Pancreas (tissue), 10 donors: ENCODE data around the gene GPC3. TPM values are rescaled to one million over a fixed set of nuclear protein-coding genes. Genes with fewer than 3 reads are reported as not detected.
A peak's percentile ranks its signal among the peaks of the same experiment; 100 is the strongest.

ENCODE experiments used
- ATAC-seq, 4 donors: fragments of 200-7000 bp; cut with Tn5 transposase; one replicate each; pipeline versions ENCODE4 v1.8.0 to v1.9.1; 2020; ENCODE audit warnings: mild to moderate bottlenecking in 4 of 4, moderate library complexity in 4 of 4
- DNase-seq, 6 donors: peaks; one replicate each; pipeline ENCODE4 v3.0.0-alpha.2; 2020
- FAIRE-seq: peaks from 2 replicates; lab custom pipeline; 2012; peaks lifted over from hg19 to GRCh38; lab: Jason Lieb, UNC
- H3K27ac ChIP-seq, 4 donors: fragments of 200-600 bp; sonication (generic); 1 replicate in 3 of 4; 2 replicates in 1 of 4; pipeline versions ENCODE4 v1.5.0 to v1.8.0; 2020
- H3K27me3 ChIP-seq, 4 donors: fragments of 200-600 bp; one replicate each; pipeline ENCODE4 v1.8.0; 2021
- H3K36me3 ChIP-seq, 3 donors: fragments of 200-600 bp; sonication (generic) in 1 of 3; one replicate each; pipeline versions ENCODE4 v1.5.0 to v1.8.0; 2020 to 2021
- H3K4me1 ChIP-seq, 3 donors: fragments of 200-600 bp; one replicate each; pipeline ENCODE4 v1.8.0; 2021
- H3K4me3 ChIP-seq, 4 donors: fragments of 200-600 bp; sonication (generic) in 2 of 4; one replicate each; pipeline versions ENCODE4 v1.5.0 to v1.8.0; 2020 to 2021
- H3K9me3 ChIP-seq, 4 donors: fragments of 200-600 bp; one replicate each; pipeline ENCODE4 v1.8.0; 2021
- WGBS, 2 donors: extraction: QIAGEN DNeasy Blood & Tissue Kit; methylation state at CpG; one replicate each; pipeline ENCODE4 v1.1.7; 2013; 5-methylcytosine and 5-hydroxymethylcytosine counted together
- intact Hi-C, 3 donors: fragments of 100-400 bp; cut with DNase I; formaldehyde crosslinking; loops; one replicate each; pipeline versions ENCODE4 v1.11.1 to v1.14.2; 2022
- polyA plus RNA-seq, 2 donors: library from polyadenylated mRNA; stranded (reverse); fragments of 200-250 nt; gene quantifications; one replicate each; pipeline ENCODE4 v1.2.3, GENCODE V29; 2013
- total RNA-seq, 6 donors: library from RNA; stranded (reverse); fragmentation: NEBNext Ultra II Directional in 4 of 6; extraction: Animal tissue kit (Norgen Biotek cat#: 25700) in 4 of 6; gene quantifications; one replicate each; pipeline versions ENCODE4 v1.2.1 to v1.2.4, GENCODE V29; 2021 to 2023
- TF ChIP-seq, protein P1 (sequence below), 4 donors: fragments of 200-600 bp; sonication (generic) in 3 of 4; IDR thresholded peaks; one replicate each; pipeline versions ENCODE4 v1.5.0 to v1.8.0; 2021; ENCODE audit warnings: antibody characterized with exemption in 4 of 4
- donor health status: healthy with polysubstance abuse.
- donor health status: DM: no; HTN: no; CAD: no; lungs with moderate emphysema.
- donor health status: DM: no; HTN: no; CAD: no.
- donor health status: control.
- donor health status: control.
- donor health status: Bipolar disorder and iron deficiency.
- donor health status: DM: yes; HTN: yes; CAD: no.
- donor health status: DM: no; HTN: no; CAD: no.
- donor health status: DM: no; HTN: no; CAD: no.
- donor health status: DM: yes; HTN: yes; CAD: no.

GPC3 gene
- total and polyA plus RNA-seq, 8 donors = 0.95 to 18.6 (median 2.7) TPM

GRCh38 chrX:133815496-133815895 lies 169.9 kb downstream of the GPC3 start:
- Histone ChIP-seq H3K27me3 (peaks cover 0 to 21% (median 3%) of the 10 kb centered on the region in 4 donors), H3K27ac (no peak overlapping the region), H3K4me1 (no peaks in the 10 kb centered on the region), H3K9me3 (no peaks in the 10 kb centered on the region), H3K36me3 (no peaks in the 10 kb centered on the region), H3K4me3 (no peak overlapping the region)
- intact Hi-C loops = no loop called here
- TF ChIP-seq, protein P1, sequence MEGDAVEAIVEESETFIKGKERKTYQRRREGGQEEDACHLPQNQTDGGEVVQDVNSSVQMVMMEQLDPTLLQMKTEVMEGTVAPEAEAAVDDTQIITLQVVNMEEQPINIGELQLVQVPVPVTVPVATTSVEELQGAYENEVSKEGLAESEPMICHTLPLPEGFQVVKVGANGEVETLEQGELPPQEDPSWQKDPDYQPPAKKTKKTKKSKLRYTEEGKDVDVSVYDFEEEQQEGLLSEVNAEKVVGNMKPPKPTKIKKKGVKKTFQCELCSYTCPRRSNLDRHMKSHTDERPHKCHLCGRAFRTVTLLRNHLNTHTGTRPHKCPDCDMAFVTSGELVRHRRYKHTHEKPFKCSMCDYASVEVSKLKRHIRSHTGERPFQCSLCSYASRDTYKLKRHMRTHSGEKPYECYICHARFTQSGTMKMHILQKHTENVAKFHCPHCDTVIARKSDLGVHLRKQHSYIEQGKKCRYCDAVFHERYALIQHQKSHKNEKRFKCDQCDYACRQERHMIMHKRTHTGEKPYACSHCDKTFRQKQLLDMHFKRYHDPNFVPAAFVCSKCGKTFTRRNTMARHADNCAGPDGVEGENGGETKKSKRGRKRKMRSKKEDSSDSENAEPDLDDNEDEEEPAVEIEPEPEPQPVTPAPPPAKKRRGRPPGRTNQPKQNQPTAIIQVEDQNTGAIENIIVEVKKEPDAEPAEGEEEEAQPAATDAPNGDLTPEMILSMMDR (IDR thresholded peaks at IDR 0.05) = no peak
- 64 to 90% methylated on average over 1 of the region's 1 CpG for whole genome bisulfite sequencing, 2 donors
- DNase-seq (no peak), ATAC-seq (no peak), FAIRE-seq (no peak)

- Histone ChIP-seq H3K36me3 (no peaks in the 10 kb centered on the region), H3K27me3 (peaks cover 0 to 21% (median 3%) of the 10 kb centered on the region in 4 donors), H3K4me1 (no peaks in the 10 kb centered on the region), H3K9me3 (no peaks in the 10 kb centered on the region), H3K4me3 (no peak overlapping the region), H3K27ac (no peak overlapping the region)
- ATAC-seq = no peak
- TF ChIP-seq, protein P1 (IDR thresholded peaks at IDR 0.05) = no peak
- no peak for FAIRE-seq
- 62 to 74% methylated on average over 6 of the region's 6 CpGs for WGBS, 2 donors
- no peak for DNase-seq
- intact Hi-C loops = no loop called here
These were observed 171.4 kb downstream of the GPC3 start for GRCh38 chrX:133813971-133814370.

DNA sequence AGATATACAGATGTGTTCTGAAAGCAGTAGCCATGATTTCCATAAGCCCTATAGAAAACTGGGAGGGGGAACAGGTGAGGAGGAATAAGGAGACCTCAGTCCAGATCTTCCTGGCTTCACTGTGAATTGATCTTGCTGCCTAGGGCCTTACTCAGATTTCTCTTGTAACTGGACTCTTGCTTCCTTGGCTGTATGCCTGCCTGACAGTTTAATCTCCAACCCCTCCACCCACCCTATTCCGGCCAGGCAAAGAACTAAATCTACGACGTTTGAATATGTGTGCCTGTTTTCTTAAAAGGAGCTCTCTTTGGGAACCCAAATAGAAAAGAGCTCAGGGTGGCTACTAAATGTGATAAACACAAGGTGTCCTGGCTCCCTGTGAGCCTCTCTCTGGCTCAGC lies 173.0 kb downstream of the GPC3 start:
- Histone ChIP-seq H3K9me3 (no peaks in the 10 kb centered on the region), H3K4me1 (no peaks in the 10 kb centered on the region), H3K36me3 (no peaks in the 10 kb centered on the region), H3K27me3 (peaks cover 0 to 21% (median 3%) of the 10 kb centered on the region in 4 donors), H3K27ac (no peak overlapping the region), H3K4me3 (no peak overlapping the region)
- intact Hi-C loops = no loop called here
- DNase-seq (no peak), FAIRE-seq (no peak), ATAC-seq (no peak)
- 30 to 55% methylated on average over 3 of the region's 3 CpGs for WGBS, 2 donors
- TF ChIP-seq, protein P1 (IDR thresholded peaks at IDR 0.05) = no peak

GRCh38 chrX:133810925-133811324 lies 174.5 kb downstream of the GPC3 start:
- FAIRE-seq (peak; percentile 86), ATAC-seq (no peak), DNase-seq (no peak)
- Histone ChIP-seq H3K9me3 (no peaks in the 10 kb centered on the region), H3K4me3 (no peak overlapping the region), H3K27ac (no peak overlapping the region), H3K4me1 (no peaks in the 10 kb centered on the region), H3K36me3 (no peaks in the 10 kb centered on the region), H3K27me3 (peaks cover 0 to 11% (median 3%) of the 10 kb centered on the region in 4 donors)
- intact Hi-C loops = no loop called here
- TF ChIP-seq, protein P1 (IDR thresholded peaks at IDR 0.05) = no peak
- 63 to 87% methylated on average over 3 of the region's 3 CpGs for WGBS, 2 donors

- Histone ChIP-seq H3K4me3 (no peak overlapping the region), H3K4me1 (no peaks in the 10 kb centered on the region), H3K27ac (no peak overlapping the region), H3K27me3 (peaks cover 0 to 4% (median 0%) of the 10 kb centered on the region in 4 donors), H3K9me3 (no peaks in the 10 kb centered on the region), H3K36me3 (no peaks in the 10 kb centered on the region)
- WGBS, 2 donors = 80 to 94% methylated on average over 6 of the region's 6 CpGs
- ATAC-seq (no peak), DNase-seq (no peak), FAIRE-seq (no peak)
- intact Hi-C loops = no loop called here
- TF ChIP-seq, protein P1 (IDR thresholded peaks at IDR 0.05) = no peak
These were observed 181.3 kb downstream of the GPC3 start for GRCh38 chrX:133804072-133804471.
